Measurements from ENCODE around the gene TCEA3. TPM values are rescaled to one million over a fixed set of nuclear protein-coding genes. Genes with fewer than 3 reads are reported as not detected.

Gene TCEA3
- total and polyA plus RNA-seq, 3 experiments from 2014 or later = 1.4 to 11.1 (median 1.7) TPM

DNA sequence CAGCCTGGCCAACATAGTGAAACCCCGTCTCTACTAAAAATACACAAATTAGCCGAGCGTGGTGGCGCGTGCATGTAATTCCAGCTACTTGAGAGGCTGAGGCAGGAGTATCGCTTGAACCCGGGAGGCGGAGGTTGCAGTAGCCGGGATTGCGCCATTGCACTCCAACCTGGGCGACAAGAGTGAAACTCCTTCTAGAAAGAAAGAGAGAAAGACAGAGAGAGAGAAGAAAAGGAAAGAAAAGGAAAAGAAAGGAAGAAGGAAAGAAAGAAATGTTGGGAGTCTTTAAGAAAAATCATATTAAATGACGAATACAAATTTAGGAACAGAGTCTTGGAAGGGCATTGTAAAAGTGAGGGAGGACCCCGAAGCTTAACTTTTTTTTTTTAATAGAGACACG is 78.6 kb downstream of the TCEA3 start:
- Histone ChIP-seq H3K4me3 (ENCODE audit: low read length) (no peak overlapping the region), H3K9me3 (ENCODE audit: low read length) (no peaks in the 10 kb centered on the region), H3K36me3 (ENCODE audit: insufficient read depth, low read length) (no peaks in the 10 kb centered on the region), H3K27ac (ENCODE audit: low read depth, low read length) (no peak overlapping the region), H3K27me3 (ENCODE audit: insufficient read depth, low read length, poor library complexity, severe bottlenecking) (no peaks in the 10 kb centered on the region), H3K4me1 (ENCODE audit: insufficient read depth, low read length) (peaks cover 19% of the 10 kb centered on the region)
- peaks cover 27 to 32% (median 32%) of the 10 kb centered on the region in 3 donors for H3K4me1 Mint-ChIP-seq
- H3K27ac Mint-ChIP-seq = peak overlapping the region in 5 of 8 donors; percentile 2 to 94 (median 32)
- H3K4me3 Mint-ChIP-seq = peak overlapping the region; percentile 6 to 80 (median 52)
- peaks cover 0 to 12% (median 0%) of the 10 kb centered on the region in 3 donors for H3K36me3 Mint-ChIP-seq
- no peaks in the 10 kb centered on the region for H3K9me3 Mint-ChIP-seq
- ChIA-PET POLR2A (interaction anchor here (0.7 kb wide), 1 partner anchor 141 kb away, joined by 5 read pairs; no protein-coding TSS in a partner anchor), CTCF (interaction anchor here (1.6 kb wide), 1 partner anchor 8 kb away, joined by 4 read pairs; no protein-coding TSS in a partner anchor)
- no peaks in the 10 kb centered on the region for H3K27me3 Mint-ChIP-seq
- no peak for DNase-seq

GRCh38 chr1:23344987-23345472 is 79.5 kb downstream of the TCEA3 start:
- Mint-ChIP-seq H3K27ac (peak overlapping the region; percentile 90 to 98 (median 96)), H3K4me3 (peak overlapping the region; percentile 87 to 97 (median 94)), H3K9me3 (no peaks in the 10 kb centered on the region), H3K4me1 (peaks cover 36 to 41% (median 41%) of the 10 kb centered on the region in 3 donors), H3K27me3 (no peaks in the 10 kb centered on the region), H3K36me3 (peaks cover 0 to 16% (median 2%) of the 10 kb centered on the region in 3 donors)
- no peaks in the 10 kb centered on the region for H3K36me3 ChIP-seq (ENCODE audit: insufficient read depth, low read length)
- no peaks in the 10 kb centered on the region for H3K27me3 ChIP-seq (ENCODE audit: insufficient read depth, low read length, poor library complexity, severe bottlenecking)
- H3K27ac ChIP-seq (ENCODE audit: low read depth, low read length) = peak overlapping the region; percentile 79
- ChIA-PET POLR2A (interaction anchor here (1.2 to 1.7 kb wide), 2 partner anchors 23 to 346 kb away, joined by 3 to 53 read pairs; partner anchors contain the start of genes RPL11 and ZNF436), CTCF (interaction anchor here (0.6 to 1.6 kb wide), 4 partner anchors 9 to 152 kb away, joined by 3 to 4 read pairs (median 4); no protein-coding TSS in a partner anchor)
- no peaks in the 10 kb centered on the region for H3K9me3 ChIP-seq (ENCODE audit: low read length)
- DNase-seq = no peak
- peak overlapping the region; percentile 81 for H3K4me3 ChIP-seq (ENCODE audit: low read length)
- H3K4me1 ChIP-seq (ENCODE audit: insufficient read depth, low read length) = peaks cover 28% of the 10 kb centered on the region

GRCh38 chr1:23344111-23344986 is 80.2 kb downstream of the TCEA3 start, which contains the start of gene HNRNPR:
Gene HNRNPR (minus strand): TSS chr1:23344284. CDS start chr1:23341008, 3,276 bp downstream.
- Histone ChIP-seq H3K9me3 (ENCODE audit: low read length) (no peaks in the 10 kb centered on the region), H3K27me3 (ENCODE audit: insufficient read depth, low read length, poor library complexity, severe bottlenecking) (no peaks in the 10 kb centered on the region), H3K36me3 (ENCODE audit: insufficient read depth, low read length) (no peaks in the 10 kb centered on the region), H3K4me3 (ENCODE audit: low read length) (peak within 1 kb of the TSS; percentile 81), H3K4me1 (ENCODE audit: insufficient read depth, low read length) (peaks cover 35% of the 10 kb centered on the region), H3K27ac (ENCODE audit: low read depth, low read length) (peak within 1 kb of the TSS; percentile 79)
- H3K4me3 Mint-ChIP-seq = peak within 1 kb of the TSS; percentile 87 to 97 (median 95)
- peak within 1 kb of the TSS; percentile 90 to 98 (median 96) for H3K27ac Mint-ChIP-seq
- ChIA-PET CTCF (interaction anchor here (0.5 to 1.6 kb wide), 7 partner anchors 10 to 194 kb away, joined by 3 to 4 read pairs (median 4); partner anchors contain the start of gene ZNF436), POLR2A (interaction anchor here (0.6 to 1.7 kb wide), 13 partner anchors 10 to 1317 kb away, joined by 3 to 53 read pairs (median 5); partner anchors contain the start of genes E2F2, PITHD1, PNRC2 and RPL11)
- DNase-seq = peak; percentile 96 to 99 (median 99)
- H3K36me3 Mint-ChIP-seq = peaks cover 0 to 20% (median 2%) of the 10 kb centered on the region in 3 donors
- peaks cover 42 to 48% (median 48%) of the 10 kb centered on the region in 3 donors for H3K4me1 Mint-ChIP-seq
- no peaks in the 10 kb centered on the region for H3K9me3 Mint-ChIP-seq
- no peaks in the 10 kb centered on the region for H3K27me3 Mint-ChIP-seq

DNA sequence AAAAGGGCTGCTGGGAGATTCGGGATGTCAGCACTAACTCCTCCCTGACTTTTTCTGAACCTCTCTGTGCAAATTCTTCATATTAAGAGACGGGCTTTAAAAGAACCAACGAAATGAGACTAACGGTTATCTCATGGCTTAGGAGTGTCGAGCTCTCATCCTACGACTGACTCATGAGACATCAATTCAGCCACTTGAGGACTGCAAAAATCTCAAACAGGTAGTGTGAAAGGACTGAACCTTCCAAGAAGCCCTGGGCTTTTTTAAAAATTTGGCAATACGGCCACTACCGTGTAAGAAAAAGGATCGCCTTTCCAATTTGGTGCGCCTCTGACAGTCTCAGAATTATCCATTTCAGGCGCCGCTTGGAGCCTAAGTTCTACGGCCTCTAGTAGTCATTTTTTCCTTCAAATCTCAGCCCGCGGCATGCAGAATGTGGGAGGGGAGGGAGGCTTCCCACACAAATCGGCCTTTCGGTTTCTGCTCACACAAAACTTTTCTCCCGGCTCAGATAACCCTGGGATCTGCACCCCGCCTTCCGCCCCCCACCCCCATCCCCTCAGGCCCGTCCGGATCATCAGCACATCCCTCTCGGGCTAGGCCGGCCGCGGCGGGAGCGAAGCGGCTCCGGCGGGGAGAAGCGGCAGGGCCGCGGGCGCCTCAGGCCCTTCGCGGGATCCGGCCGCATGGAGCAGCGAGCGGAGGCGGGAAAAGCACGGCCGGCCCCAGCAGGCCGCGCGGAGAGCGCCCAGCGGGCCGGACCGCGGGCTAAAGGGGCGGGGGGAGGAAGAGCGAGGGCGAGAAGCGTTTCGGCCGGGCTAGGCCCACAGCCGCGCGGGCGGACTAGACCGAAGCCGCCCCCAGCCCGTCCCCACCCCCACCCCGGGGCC is 81.1 kb downstream of the TCEA3 start:
- ChIA-PET CTCF (interaction anchor here (0.7 to 1.4 kb wide), 4 partner anchors 18 to 154 kb away, joined by 3 to 4 read pairs (median 4); partner anchors contain the start of gene ZNF436), POLR2A (interaction anchor here (0.7 to 1.7 kb wide), 7 partner anchors 9 to 616 kb away, joined by 3 to 53 read pairs (median 4); partner anchors contain the start of genes PITHD1, PNRC2, RPL11 and ZNF436)
- H3K9me3 ChIP-seq (ENCODE audit: low read length) = no peaks in the 10 kb centered on the region
- H3K27ac ChIP-seq (ENCODE audit: low read depth, low read length) = peak overlapping the region; percentile 79
- Mint-ChIP-seq H3K27me3 (no peaks in the 10 kb centered on the region), H3K4me1 (peaks cover 50 to 57% (median 57%) of the 10 kb centered on the region in 3 donors), H3K27ac (peak overlapping the region; percentile 80 to 96 (median 90)), H3K9me3 (no peaks in the 10 kb centered on the region), H3K36me3 (peaks cover 0 to 23% (median 5%) of the 10 kb centered on the region in 3 donors), H3K4me3 (peak overlapping the region; percentile 77 to 95 (median 83))
- peak in 4 of 5 donors; percentile 7 to 52 (median 20) for DNase-seq
- peaks cover 43% of the 10 kb centered on the region for H3K4me1 ChIP-seq (ENCODE audit: insufficient read depth, low read length)
- H3K36me3 ChIP-seq (ENCODE audit: insufficient read depth, low read length) = no peaks in the 10 kb centered on the region
- no peaks in the 10 kb centered on the region for H3K27me3 ChIP-seq (ENCODE audit: insufficient read depth, low read length, poor library complexity, severe bottlenecking)
- H3K4me3 ChIP-seq (ENCODE audit: low read length) = peak overlapping the region; percentile 81

GRCh38 chr1:23341931-23342692 is 82.4 kb downstream of the TCEA3 start:
- no peaks in the 10 kb centered on the region for H3K27me3 ChIP-seq (ENCODE audit: insufficient read depth, low read length, poor library complexity, severe bottlenecking)
- Mint-ChIP-seq H3K36me3 (peaks cover 0 to 34% (median 9%) of the 10 kb centered on the region in 3 donors), H3K9me3 (no peaks in the 10 kb centered on the region), H3K4me1 (peaks cover 59 to 70% (median 68%) of the 10 kb centered on the region in 3 donors), H3K27me3 (no peaks in the 10 kb centered on the region), H3K27ac (peak overlapping the region; percentile 3 to 96 (median 75)), H3K4me3 (peak overlapping the region; percentile 77 to 95 (median 83))
- ChIA-PET CTCF (interaction anchor here (0.8 to 1.4 kb wide), 2 partner anchors 9 to 10 kb away, joined by 3 read pairs; no protein-coding TSS in a partner anchor), POLR2A (no interaction called here)
- DNase-seq = no peak
- H3K4me3 ChIP-seq (ENCODE audit: low read length) = peak overlapping the region; percentile 81
- peaks cover 51% of the 10 kb centered on the region for H3K4me1 ChIP-seq (ENCODE audit: insufficient read depth, low read length)
- peak overlapping the region; percentile 79 for H3K27ac ChIP-seq (ENCODE audit: low read depth, low read length)
- no peaks in the 10 kb centered on the region for H3K9me3 ChIP-seq (ENCODE audit: low read length)
- H3K36me3 ChIP-seq (ENCODE audit: insufficient read depth, low read length) = peaks cover 4% of the 10 kb centered on the region

DNA sequence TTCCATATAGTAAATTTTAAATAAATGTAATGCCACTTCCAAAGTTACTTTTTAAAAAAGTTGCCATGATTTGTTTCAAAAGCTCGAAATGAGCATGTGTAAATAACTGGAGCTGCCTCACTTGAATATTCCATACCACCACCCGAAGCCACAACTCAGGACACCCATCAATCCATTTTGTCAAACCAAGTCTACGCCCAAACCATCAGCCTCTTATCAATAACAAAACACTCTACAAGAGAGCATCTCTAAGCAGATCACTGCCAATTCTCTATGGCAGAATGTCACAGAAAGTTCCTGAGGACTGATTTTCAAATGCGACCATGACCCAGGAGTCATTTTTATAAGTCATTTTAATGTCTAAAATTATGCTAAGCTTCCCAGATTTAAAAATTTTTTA is 84.9 kb downstream of the TCEA3 start:
- peaks cover 0 to 46% (median 15%) of the 10 kb centered on the region in 3 donors for H3K36me3 Mint-ChIP-seq
- no peaks in the 10 kb centered on the region for H3K9me3 ChIP-seq (ENCODE audit: low read length)
- H3K27me3 Mint-ChIP-seq = no peaks in the 10 kb centered on the region
- H3K36me3 ChIP-seq (ENCODE audit: insufficient read depth, low read length) = peaks cover 13% of the 10 kb centered on the region
- H3K4me1 Mint-ChIP-seq = peaks cover 57 to 68% (median 65%) of the 10 kb centered on the region in 3 donors
- ChIA-PET CTCF (interaction anchor here (0.6 to 1.1 kb wide), 2 partner anchors 29 to 486 kb away, joined by 4 to 5 read pairs; partner anchors contain the start of gene HMGCL), POLR2A (no interaction called here)
- no peak overlapping the region for H3K27ac ChIP-seq (ENCODE audit: low read depth, low read length)
- H3K27ac Mint-ChIP-seq = peak overlapping the region in 7 of 8 donors; percentile 43 to 84 (median 67)
- H3K27me3 ChIP-seq (ENCODE audit: insufficient read depth, low read length, poor library complexity, severe bottlenecking) = no peaks in the 10 kb centered on the region
- H3K9me3 Mint-ChIP-seq = no peaks in the 10 kb centered on the region
- no peak overlapping the region for H3K4me3 ChIP-seq (ENCODE audit: low read length)
- DNase-seq = no peak
- peaks cover 51% of the 10 kb centered on the region for H3K4me1 ChIP-seq (ENCODE audit: insufficient read depth, low read length)
- H3K4me3 Mint-ChIP-seq = peak overlapping the region in 6 of 7 donors; percentile 45 to 95 (median 79)

All from CD8-positive, alpha-beta memory T cell (primary cell).